ENCODE results near the gene ADGRD1. TPM values are rescaled to one million over a fixed set of nuclear protein-coding genes. Genes with fewer than 3 reads are reported as not detected.

ADGRD1 gene
- total RNA-seq, 1 donor from 2014 or later, result 1.0 TPM

DNA sequence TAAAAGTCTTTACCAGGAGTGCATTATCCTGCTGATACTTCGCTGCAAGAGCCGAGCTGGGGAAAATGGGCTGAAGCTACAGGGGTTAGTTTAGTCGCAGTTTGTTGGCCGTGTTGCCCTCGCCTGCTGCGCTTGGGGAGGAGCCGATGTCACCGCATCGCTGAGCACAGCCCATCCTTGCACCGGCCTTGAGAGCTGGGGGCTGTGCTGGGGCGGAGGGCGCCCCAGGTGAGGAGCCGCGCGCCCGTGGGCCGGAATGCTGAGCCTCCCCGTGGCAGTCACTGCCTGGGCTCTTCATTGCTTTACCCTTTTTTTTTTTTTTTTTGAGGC is 50.0 kb downstream of the ADGRD1 start:
- Mint-ChIP-seq H3K9me3 (ENCODE audit: unreplicated experiment) (no peaks in the 10 kb centered on the region), H3K4me3 (ENCODE audit: unreplicated experiment) (no peak overlapping the region), H3K27ac (ENCODE audit: unreplicated experiment) (no peak overlapping the region), H3K27me3 (ENCODE audit: unreplicated experiment) (no peaks in the 10 kb centered on the region), H3K36me3 (ENCODE audit: unreplicated experiment) (no peaks in the 10 kb centered on the region), H3K4me1 (ENCODE audit: unreplicated experiment) (no peaks in the 10 kb centered on the region)
- TF ChIP-seq, protein P1, sequence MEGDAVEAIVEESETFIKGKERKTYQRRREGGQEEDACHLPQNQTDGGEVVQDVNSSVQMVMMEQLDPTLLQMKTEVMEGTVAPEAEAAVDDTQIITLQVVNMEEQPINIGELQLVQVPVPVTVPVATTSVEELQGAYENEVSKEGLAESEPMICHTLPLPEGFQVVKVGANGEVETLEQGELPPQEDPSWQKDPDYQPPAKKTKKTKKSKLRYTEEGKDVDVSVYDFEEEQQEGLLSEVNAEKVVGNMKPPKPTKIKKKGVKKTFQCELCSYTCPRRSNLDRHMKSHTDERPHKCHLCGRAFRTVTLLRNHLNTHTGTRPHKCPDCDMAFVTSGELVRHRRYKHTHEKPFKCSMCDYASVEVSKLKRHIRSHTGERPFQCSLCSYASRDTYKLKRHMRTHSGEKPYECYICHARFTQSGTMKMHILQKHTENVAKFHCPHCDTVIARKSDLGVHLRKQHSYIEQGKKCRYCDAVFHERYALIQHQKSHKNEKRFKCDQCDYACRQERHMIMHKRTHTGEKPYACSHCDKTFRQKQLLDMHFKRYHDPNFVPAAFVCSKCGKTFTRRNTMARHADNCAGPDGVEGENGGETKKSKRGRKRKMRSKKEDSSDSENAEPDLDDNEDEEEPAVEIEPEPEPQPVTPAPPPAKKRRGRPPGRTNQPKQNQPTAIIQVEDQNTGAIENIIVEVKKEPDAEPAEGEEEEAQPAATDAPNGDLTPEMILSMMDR (IDR thresholded peaks at IDR 0.05), result no peak
- DNase-seq (ENCODE audit: extremely low spot score, unreplicated experiment), result no peak

DNA sequence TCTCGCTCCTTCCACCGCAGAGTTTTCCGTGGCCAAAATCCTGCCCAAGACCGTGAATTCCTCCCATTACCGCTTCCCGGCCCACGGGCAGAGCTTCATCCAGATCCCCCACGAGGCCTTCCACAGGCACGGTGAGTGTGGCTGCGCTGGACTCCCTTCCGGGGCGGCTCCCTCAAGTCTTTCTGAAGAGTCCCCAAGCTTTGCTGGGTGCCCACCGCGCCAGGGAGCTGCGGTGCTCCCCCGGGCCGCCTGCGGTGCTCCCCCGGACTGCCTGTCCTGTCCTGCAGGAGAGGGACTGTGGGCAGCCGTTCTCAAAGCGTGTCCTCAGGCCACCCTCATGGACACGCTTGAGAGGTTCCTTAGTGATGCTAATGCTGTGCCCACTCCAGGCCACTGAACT is 50.5 kb downstream of the ADGRD1 start:
- H3K36me3 Mint-ChIP-seq (ENCODE audit: unreplicated experiment), result no peaks in the 10 kb centered on the region
- no peaks in the 10 kb centered on the region for H3K9me3 Mint-ChIP-seq (ENCODE audit: unreplicated experiment)
- no peaks in the 10 kb centered on the region for H3K4me1 Mint-ChIP-seq (ENCODE audit: unreplicated experiment)
- DNase-seq (ENCODE audit: extremely low spot score, unreplicated experiment), result no peak
- no peak overlapping the region for H3K4me3 Mint-ChIP-seq (ENCODE audit: unreplicated experiment)
- TF ChIP-seq, protein P1 (IDR thresholded peaks at IDR 0.05), result no peak
- H3K27ac Mint-ChIP-seq (ENCODE audit: unreplicated experiment), result no peak overlapping the region
- H3K27me3 Mint-ChIP-seq (ENCODE audit: unreplicated experiment), result no peaks in the 10 kb centered on the region

DNA sequence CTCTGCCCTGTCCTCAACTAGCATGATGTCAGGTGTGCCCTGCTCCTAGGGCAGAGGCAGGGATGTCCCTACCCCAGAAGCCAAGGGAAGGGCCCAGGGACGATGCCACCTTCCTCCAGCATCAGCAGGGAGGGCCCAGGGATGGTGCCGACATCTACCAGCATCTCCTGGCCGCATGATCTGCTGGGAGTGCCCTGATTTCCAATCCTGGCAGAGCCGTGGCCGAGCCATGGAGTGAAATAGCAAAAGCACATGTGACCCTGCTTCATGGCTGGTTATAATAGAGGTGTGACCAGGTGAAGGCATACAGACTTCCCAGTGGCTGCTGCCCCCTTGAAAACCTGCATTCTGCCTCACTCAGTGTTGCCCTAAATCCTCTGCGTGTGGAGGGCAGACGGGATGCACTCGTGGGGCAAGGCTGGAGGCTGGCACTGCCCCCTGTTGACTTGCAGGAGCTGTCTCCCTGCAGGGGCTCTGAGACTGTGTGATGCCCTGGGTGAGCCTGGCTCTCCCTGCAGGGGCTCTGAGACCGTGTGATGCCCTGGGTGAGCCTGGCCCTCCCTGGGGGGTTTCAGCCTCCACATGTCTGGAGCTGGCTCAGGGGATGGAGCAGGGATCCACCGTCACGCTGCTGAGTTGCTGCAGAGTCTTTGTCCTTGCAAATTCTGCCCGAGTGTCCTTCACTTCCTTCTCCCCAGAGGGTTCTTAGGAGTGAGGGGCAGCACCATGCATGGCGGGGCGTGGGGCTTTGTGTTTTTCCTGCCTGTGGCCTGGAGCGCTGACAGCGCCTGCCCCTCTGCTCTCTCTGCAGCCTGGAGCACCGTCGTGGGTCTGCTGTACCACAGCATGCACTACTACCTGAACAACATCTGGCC is 51.7 kb downstream of the ADGRD1 start:
- Mint-ChIP-seq H3K9me3 (ENCODE audit: unreplicated experiment) (no peaks in the 10 kb centered on the region), H3K4me3 (ENCODE audit: unreplicated experiment) (no peak overlapping the region), H3K27me3 (ENCODE audit: unreplicated experiment) (no peaks in the 10 kb centered on the region), H3K27ac (ENCODE audit: unreplicated experiment) (no peak overlapping the region), H3K36me3 (ENCODE audit: unreplicated experiment) (no peaks in the 10 kb centered on the region), H3K4me1 (ENCODE audit: unreplicated experiment) (no peaks in the 10 kb centered on the region)
- TF ChIP-seq, protein P1 (IDR thresholded peaks at IDR 0.05), result no peak
- DNase-seq (ENCODE audit: extremely low spot score, unreplicated experiment), result no peak

DNA sequence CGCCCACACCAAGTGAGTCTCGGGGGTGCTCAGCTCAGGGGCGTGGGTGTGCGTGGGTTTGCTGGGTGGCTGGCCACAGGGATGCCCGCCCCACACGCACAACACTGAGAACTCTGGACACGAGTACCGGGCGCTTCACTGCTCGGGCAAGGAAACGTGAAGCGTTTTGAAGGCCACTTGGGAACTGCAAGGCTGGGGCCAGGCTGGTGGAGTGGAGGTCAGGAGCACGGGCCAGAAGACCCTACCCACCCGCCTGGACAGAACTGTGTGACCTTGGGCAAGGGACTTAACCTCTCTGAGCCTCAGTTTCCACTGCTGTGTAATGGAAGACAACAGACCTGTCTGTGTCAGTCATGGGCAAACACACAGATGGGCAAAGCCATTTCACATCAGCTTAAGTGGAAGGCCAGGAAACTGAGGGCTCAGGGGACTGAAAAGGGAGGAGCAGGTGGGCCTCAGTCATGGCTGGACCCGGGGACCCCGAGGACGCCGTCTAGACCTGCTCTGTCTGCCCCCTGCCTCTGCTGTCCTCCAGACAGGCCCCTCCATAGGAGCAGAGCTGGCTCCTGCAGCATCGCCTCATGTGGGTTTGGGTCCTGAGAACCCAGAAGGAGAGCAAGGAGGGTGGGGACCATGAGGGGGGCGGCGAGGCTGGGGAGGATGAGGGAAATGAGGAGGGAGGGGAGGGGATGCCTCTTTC is 52.5 kb downstream of the ADGRD1 start:
- Mint-ChIP-seq H3K4me1 (ENCODE audit: unreplicated experiment) (no peaks in the 10 kb centered on the region), H3K36me3 (ENCODE audit: unreplicated experiment) (no peaks in the 10 kb centered on the region), H3K9me3 (ENCODE audit: unreplicated experiment) (no peaks in the 10 kb centered on the region), H3K4me3 (ENCODE audit: unreplicated experiment) (no peak overlapping the region), H3K27me3 (ENCODE audit: unreplicated experiment) (peaks cover under 1% of the 10 kb centered on the region), H3K27ac (ENCODE audit: unreplicated experiment) (no peak overlapping the region)
- no peak for DNase-seq (ENCODE audit: extremely low spot score, unreplicated experiment)
- TF ChIP-seq, protein P1 (IDR thresholded peaks at IDR 0.05), result no peak

DNA sequence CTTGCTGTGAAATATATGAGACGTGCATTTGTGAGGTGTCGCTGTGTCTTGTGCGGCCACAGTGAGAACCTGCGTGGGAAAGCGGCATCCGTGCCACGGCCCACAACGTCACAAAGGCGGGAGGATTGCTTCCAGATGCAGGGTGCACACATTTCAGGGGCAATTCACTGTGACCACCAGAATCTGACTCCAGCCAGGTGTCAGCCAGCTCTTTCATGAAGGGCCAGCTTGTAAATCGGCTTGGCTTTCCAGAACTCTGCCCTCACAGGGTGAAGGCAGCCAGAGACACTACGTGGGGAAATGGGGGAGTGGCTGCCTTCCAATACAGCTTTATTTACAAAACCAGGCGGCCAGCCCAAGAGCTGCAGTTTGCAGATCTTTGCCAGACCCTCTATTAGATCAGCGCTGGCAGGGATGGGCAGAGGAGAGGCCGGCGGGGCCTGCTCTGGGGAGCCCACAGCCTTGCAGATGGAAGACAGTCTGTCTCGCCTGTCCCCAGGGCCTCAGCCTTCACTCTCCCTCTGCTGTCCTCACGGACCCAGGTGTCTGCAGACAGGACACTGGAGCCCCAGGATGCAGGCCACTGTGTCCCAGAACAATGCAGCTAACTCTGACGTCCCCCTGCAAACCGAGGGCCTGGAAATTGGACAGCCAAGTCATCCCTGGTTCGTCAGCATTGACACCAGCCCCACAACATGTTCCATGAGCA is 53.5 kb downstream of the ADGRD1 start:
- Mint-ChIP-seq H3K4me1 (ENCODE audit: unreplicated experiment) (no peaks in the 10 kb centered on the region), H3K4me3 (ENCODE audit: unreplicated experiment) (no peak overlapping the region), H3K36me3 (ENCODE audit: unreplicated experiment) (no peaks in the 10 kb centered on the region), H3K27me3 (ENCODE audit: unreplicated experiment) (peaks cover 3% of the 10 kb centered on the region), H3K9me3 (ENCODE audit: unreplicated experiment) (no peaks in the 10 kb centered on the region), H3K27ac (ENCODE audit: unreplicated experiment) (no peak overlapping the region)
- TF ChIP-seq, protein P1 (IDR thresholded peaks at IDR 0.05), result no peak
- DNase-seq (ENCODE audit: extremely low spot score, unreplicated experiment), result no peak

Measured in osteocyte (in vitro differentiated cells).